ENCODE data around the gene RCVRN.

- TF ChIP-seq CTCF (conservative IDR thresholded peaks at IDR 0.05 in 1 of 2, IDR thresholded peaks at IDR 0.05 in 1 of 2; ENCODE audit: extremely low read depth in 1 of 2, insufficient read depth in 1 of 2, low read depth in 1 of 2, low read length in 2 of 2) (no peak), EZH2 (IDR thresholded peaks at IDR 0.05; ENCODE audit: borderline replicate concordance, low read length) (no peak)
Measured at GRCh38 chr17:9911089-9911488, 6.0 kb upstream of the RCVRN start.

Data from mammary epithelial cell (primary cell).